ENCODE data around the gene TAMM41.
A peak's percentile ranks its signal among the peaks of the same experiment; 100 is the strongest.
"Not testable (repeated sequence)": the region's sequence is repeated elsewhere in the genome, so short reads cannot be mapped to it uniquely, and the experiment has no call there.

TAMM41 gene

GRCh38 chr3:11846281-11847266 is at the start of gene TAMM41:
TSS of gene TAMM41 (minus strand) at chr3:11846885. CDS start at chr3:11846636, 249 bp downstream.
- peak; percentile 82 for DNase-seq (ENCODE audit: low read depth, low spot score)

- DNase-seq (ENCODE audit: low read depth, low spot score) = no peak
These were observed 32.2 kb upstream of the TAMM41 start for GRCh38 chr3:11878837-11879236.

- not testable (repeated sequence) for DNase-seq (ENCODE audit: low read depth, low spot score)
These were observed 28.0 kb upstream of the TAMM41 start for GRCh38 chr3:11874707-11875106.

- DNase-seq (ENCODE audit: low read depth, low spot score) = not testable (repeated sequence)
These were observed 17.1 kb upstream of the TAMM41 start for GRCh38 chr3:11863739-11864138.

GRCh38 chr3:11862584-11862983 is 15.9 kb upstream of the TAMM41 start:
- not testable (repeated sequence) for DNase-seq (ENCODE audit: low read depth, low spot score)

- not testable (repeated sequence) for DNase-seq (ENCODE audit: low read depth, low spot score)
These were observed 15.5 kb upstream of the TAMM41 start for GRCh38 chr3:11862145-11862544.

GRCh38 chr3:11860213-11860612 is 13.5 kb upstream of the TAMM41 start:
- DNase-seq (ENCODE audit: low read depth, low spot score) = not testable (repeated sequence)

GRCh38 chr3:11853450-11853849 is 6.8 kb upstream of the TAMM41 start:
- DNase-seq (ENCODE audit: low read depth, low spot score) = no peak

GRCh38 chr3:11850003-11850402 is 3.3 kb upstream of the TAMM41 start:
- no peak for DNase-seq (ENCODE audit: low read depth, low spot score)

GRCh38 chr3:11847607-11848006 is 922 bp upstream of the TAMM41 start:
- DNase-seq (ENCODE audit: low read depth, low spot score) = no peak

GRCh38 chr3:11845651-11846050 is 1.0 kb downstream of the TAMM41 start:
- no peak for DNase-seq (ENCODE audit: low read depth, low spot score)

GRCh38 chr3:11844891-11845290 is 1.8 kb downstream of the TAMM41 start:
- no peak for DNase-seq (ENCODE audit: low read depth, low spot score)

GRCh38 chr3:11835028-11835639 is 11.6 kb downstream of the TAMM41 start:
- no peak for DNase-seq (ENCODE audit: low read depth, low spot score)

GRCh38 chr3:11832981-11833905 is 13.4 kb downstream of the TAMM41 start:
- DNase-seq (ENCODE audit: low read depth, low spot score) = no peak

- no peak for DNase-seq (ENCODE audit: low read depth, low spot score)
These were observed 17.3 kb downstream of the TAMM41 start for GRCh38 chr3:11829416-11829815.

- no peak for DNase-seq (ENCODE audit: low read depth, low spot score)
These were observed 19.9 kb downstream of the TAMM41 start for GRCh38 chr3:11826628-11827265.

GRCh38 chr3:11825301-11825700 is 21.4 kb downstream of the TAMM41 start:
- no peak for DNase-seq (ENCODE audit: low read depth, low spot score)

- DNase-seq (ENCODE audit: low read depth, low spot score) = no peak
These were observed 26.1 kb downstream of the TAMM41 start for GRCh38 chr3:11820531-11821041.

GRCh38 chr3:11819146-11819689 is 27.5 kb downstream of the TAMM41 start:
- no peak for DNase-seq (ENCODE audit: low read depth, low spot score)

GRCh38 chr3:11818033-11818432 is 28.7 kb downstream of the TAMM41 start:
- DNase-seq (ENCODE audit: low read depth, low spot score) = no peak

- DNase-seq (ENCODE audit: low read depth, low spot score) = no peak
These were observed 31.6 kb downstream of the TAMM41 start for GRCh38 chr3:11815111-11815510.

Data from activated CD4-positive, CD25-positive, alpha-beta regulatory T cell treated with anti-CD3 and anti-CD28 coated beads, Interleukin-2, amount 50 U/mL, for 16 hours (primary cell).